Measurements from ENCODE around the gene PPIL1.

- TF ChIP-seq CTCF (IDR thresholded peaks at IDR 0.05; ENCODE audit: poor library complexity, severe bottlenecking) = no peak
- no peak for TF ChIP-seq SMC3 (conservative IDR thresholded peaks at IDR 0.05; ENCODE audit: poor library complexity)
- TF ChIP-seq EZH2 (IDR thresholded peaks at IDR 0.05; ENCODE audit: borderline replicate concordance, insufficient read depth, low read length, poor library complexity, severe bottlenecking) = no peak
- TF ChIP-seq MXI1 (conservative IDR thresholded peaks at IDR 0.05; ENCODE audit: poor library complexity, severe bottlenecking) = no peak
- TF ChIP-seq EP300 (conservative IDR thresholded peaks at IDR 0.05; ENCODE audit: poor library complexity, severe bottlenecking) = no peak
- TF ChIP-seq POLR2AphosphoS5 (IDR thresholded peaks at IDR 0.05) = no peak
- TF ChIP-seq TAF1 (IDR thresholded peaks at IDR 0.05; ENCODE audit: low read depth) = no peak
These were observed 30.3 kb upstream of the PPIL1 start for GRCh38 chr6:36904851-36905393.

Measured in neural cell (in vitro differentiated cells).